Measurements from ENCODE around the gene SH3GLB2. TPM values are rescaled to one million over a fixed set of nuclear protein-coding genes. Genes with fewer than 3 reads are reported as not detected.

Gene SH3GLB2
- total RNA-seq, 1 experiment from 2014 or later, result 184 TPM

DNA sequence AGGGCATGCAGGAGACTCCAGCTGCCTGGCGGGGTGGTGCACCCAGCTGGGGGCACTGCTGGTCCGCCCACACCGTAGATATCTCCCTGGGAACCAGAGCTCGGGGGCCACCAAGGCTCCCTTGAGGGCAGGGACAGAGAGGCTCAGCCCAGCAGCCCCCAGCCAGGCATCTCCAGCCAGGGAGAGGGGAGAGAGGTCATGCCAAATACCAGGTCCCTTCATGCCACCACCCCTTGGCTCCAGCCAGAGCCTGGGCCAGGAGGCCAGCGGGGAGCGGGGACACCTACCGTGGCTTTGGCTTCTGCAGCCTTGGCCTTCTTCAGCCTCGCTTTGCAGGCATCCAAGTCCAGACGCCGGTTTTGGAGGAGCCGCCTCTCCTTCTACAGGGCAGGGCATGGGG is 14.0 kb downstream of the SH3GLB2 start:
- Histone ChIP-seq H3K4me1 (replicated peaks; ENCODE audit: insufficient read depth) (no peaks in the 10 kb centered on the region), H3K27ac (no peak overlapping the region), H4K20me1 (ENCODE audit: insufficient read depth) (peaks cover 12% of the 10 kb centered on the region; the same call in 1 of the 2 replicates), H3K4me3 (no peak overlapping the region), H3F3A (ENCODE audit: insufficient read depth, low read depth) (peaks cover 7% of the 10 kb centered on the region), H3K36me3 (ENCODE audit: low read depth) (peaks cover 13% of the 10 kb centered on the region; the same call in 1 of the 2 replicates), H2AFZ (no peak overlapping the region), H3K79me2 (ENCODE audit: low read depth) (no peaks in the 10 kb centered on the region), H3K9me2 (ENCODE audit: insufficient read depth) (no peaks in the 10 kb centered on the region), H3K9me3 (ENCODE audit: insufficient read depth, low read depth) (no peaks in the 10 kb centered on the region), H3K27me3 (ENCODE audit: insufficient read depth, low read depth) (no peaks in the 10 kb centered on the region), H3K4me2 (no peak overlapping the region)
- ChIA-PET CTCF (no interaction called here), POLR2A (ENCODE audit: unreplicated experiment) (no interaction called here)
- TF ChIP-seq EZH2 (IDR thresholded peaks at IDR 0.05; ENCODE audit: low read depth), result no peak
- TF ChIP-seq, protein P1, sequence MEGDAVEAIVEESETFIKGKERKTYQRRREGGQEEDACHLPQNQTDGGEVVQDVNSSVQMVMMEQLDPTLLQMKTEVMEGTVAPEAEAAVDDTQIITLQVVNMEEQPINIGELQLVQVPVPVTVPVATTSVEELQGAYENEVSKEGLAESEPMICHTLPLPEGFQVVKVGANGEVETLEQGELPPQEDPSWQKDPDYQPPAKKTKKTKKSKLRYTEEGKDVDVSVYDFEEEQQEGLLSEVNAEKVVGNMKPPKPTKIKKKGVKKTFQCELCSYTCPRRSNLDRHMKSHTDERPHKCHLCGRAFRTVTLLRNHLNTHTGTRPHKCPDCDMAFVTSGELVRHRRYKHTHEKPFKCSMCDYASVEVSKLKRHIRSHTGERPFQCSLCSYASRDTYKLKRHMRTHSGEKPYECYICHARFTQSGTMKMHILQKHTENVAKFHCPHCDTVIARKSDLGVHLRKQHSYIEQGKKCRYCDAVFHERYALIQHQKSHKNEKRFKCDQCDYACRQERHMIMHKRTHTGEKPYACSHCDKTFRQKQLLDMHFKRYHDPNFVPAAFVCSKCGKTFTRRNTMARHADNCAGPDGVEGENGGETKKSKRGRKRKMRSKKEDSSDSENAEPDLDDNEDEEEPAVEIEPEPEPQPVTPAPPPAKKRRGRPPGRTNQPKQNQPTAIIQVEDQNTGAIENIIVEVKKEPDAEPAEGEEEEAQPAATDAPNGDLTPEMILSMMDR (conservative IDR thresholded peaks at IDR 0.05), result no peak
- BruUV-seq (replicated peaks), result no TSS peak
- intact Hi-C loops (cut with micrococcal nuclease; ENCODE audit: unreplicated experiment), result no loop called here
- no peak for DNase-seq

DNA sequence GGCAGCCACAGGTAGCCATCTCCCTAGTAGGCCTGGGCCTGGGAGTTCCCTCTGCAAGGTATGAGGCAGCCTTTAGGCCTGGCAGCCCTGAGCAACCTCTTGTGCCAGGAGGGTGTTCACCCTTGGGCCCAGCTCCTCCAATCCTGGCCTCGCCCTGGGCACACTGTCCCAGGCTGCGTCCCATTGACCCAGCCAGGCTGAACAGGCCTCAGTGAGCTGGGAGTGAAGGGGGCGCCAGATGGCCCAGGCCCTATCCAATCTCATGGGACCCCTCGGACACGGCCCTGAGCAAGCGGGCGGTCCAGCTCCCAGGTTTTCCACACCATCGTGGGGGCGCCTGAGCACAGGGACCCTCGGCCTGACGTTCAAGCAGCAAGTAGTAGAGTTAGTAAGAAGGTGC is 14.5 kb downstream of the SH3GLB2 start:
- CTCF ChIA-PET, result no interaction called here
- POLR2A ChIA-PET (ENCODE audit: unreplicated experiment), result no interaction called here
- Histone ChIP-seq H3K27me3 (ENCODE audit: insufficient read depth, low read depth) (no peaks in the 10 kb centered on the region), H3K4me3 (no peak overlapping the region), H3K9me3 (ENCODE audit: insufficient read depth, low read depth) (no peaks in the 10 kb centered on the region), H3K27ac (no peak overlapping the region), H3K36me3 (ENCODE audit: low read depth) (peaks cover 13% of the 10 kb centered on the region; the same call in 1 of the 2 replicates), H3K4me2 (no peak overlapping the region), H2AFZ (no peak overlapping the region), H4K20me1 (ENCODE audit: insufficient read depth) (peaks cover 12% of the 10 kb centered on the region; the same call in 1 of the 2 replicates), H3F3A (ENCODE audit: insufficient read depth, low read depth) (peaks cover 7% of the 10 kb centered on the region), H3K9me2 (ENCODE audit: insufficient read depth) (no peaks in the 10 kb centered on the region), H3K4me1 (replicated peaks; ENCODE audit: insufficient read depth) (no peaks in the 10 kb centered on the region), H3K79me2 (ENCODE audit: low read depth) (no peaks in the 10 kb centered on the region)
- no TSS peak for BruUV-seq (replicated peaks)
- no peak for DNase-seq
- no peak for TF ChIP-seq EZH2 (IDR thresholded peaks at IDR 0.05; ENCODE audit: low read depth)
- TF ChIP-seq, protein P1 (conservative IDR thresholded peaks at IDR 0.05), result no peak
- intact Hi-C loops (cut with micrococcal nuclease; ENCODE audit: unreplicated experiment), result no loop called here

DNA sequence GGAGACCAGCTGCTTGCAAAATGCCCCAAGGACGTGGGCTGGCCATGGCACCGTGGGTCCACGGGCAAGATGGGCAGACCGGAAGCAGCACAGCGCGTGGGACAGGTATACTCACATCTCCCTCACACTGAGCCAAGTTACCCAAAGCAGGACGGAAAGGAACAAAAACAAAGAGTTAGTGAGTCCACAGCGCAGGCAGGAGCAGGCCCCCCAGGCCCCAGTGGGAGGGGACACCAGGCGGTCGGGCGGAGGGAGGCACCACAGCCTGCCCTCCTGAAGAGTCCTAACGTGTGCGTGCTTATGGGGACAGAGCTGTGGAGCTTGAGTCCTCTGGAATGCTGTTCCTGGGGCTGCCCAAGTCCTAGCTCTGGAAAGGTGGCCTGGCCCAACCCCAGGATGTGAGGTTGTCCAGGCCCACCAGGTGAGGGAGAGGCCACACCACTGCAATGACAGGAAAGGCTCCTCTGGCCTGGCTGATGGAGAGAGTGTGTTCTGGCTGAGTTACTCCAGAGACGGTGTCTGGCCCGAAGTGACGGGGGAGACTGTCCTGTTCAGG is 15.2 kb downstream of the SH3GLB2 start:
- intact Hi-C loops (cut with micrococcal nuclease; ENCODE audit: unreplicated experiment), result no loop called here
- TF ChIP-seq, protein P1 (conservative IDR thresholded peaks at IDR 0.05), result no peak
- no peak for TF ChIP-seq EZH2 (IDR thresholded peaks at IDR 0.05; ENCODE audit: low read depth)
- CTCF ChIA-PET, result no interaction called here
- peaks cover 13% of the 10 kb centered on the region; the same call in 1 of the 2 replicates for H3K36me3 ChIP-seq (ENCODE audit: low read depth)
- H3K4me3 ChIP-seq, result no peak overlapping the region
- no peaks in the 10 kb centered on the region for H3K79me2 ChIP-seq (ENCODE audit: low read depth)
- POLR2A ChIA-PET (ENCODE audit: unreplicated experiment), result no interaction called here
- H3K4me1 ChIP-seq (replicated peaks; ENCODE audit: insufficient read depth), result no peaks in the 10 kb centered on the region
- peaks cover 11% of the 10 kb centered on the region; the same call in 1 of the 2 replicates for H4K20me1 ChIP-seq (ENCODE audit: insufficient read depth)
- H3K9me2 ChIP-seq (ENCODE audit: insufficient read depth), result no peaks in the 10 kb centered on the region
- no TSS peak for BruUV-seq (replicated peaks)
- H3K27me3 ChIP-seq (ENCODE audit: insufficient read depth, low read depth), result no peaks in the 10 kb centered on the region
- no peak overlapping the region for H2AFZ ChIP-seq
- peaks cover 12% of the 10 kb centered on the region for H3F3A ChIP-seq (ENCODE audit: insufficient read depth, low read depth)
- no peaks in the 10 kb centered on the region for H3K9me3 ChIP-seq (ENCODE audit: insufficient read depth, low read depth)
- no peak overlapping the region for H3K4me2 ChIP-seq
- no peak for DNase-seq
- H3K27ac ChIP-seq, result no peak overlapping the region

Data from PC-9 (cell line).